Activated CD4-positive, CD25-positive, alpha-beta regulatory T cell treated with anti-CD3 and anti-CD28 coated beads, Interleukin-2, amount 50 U/mL, for 16 hours (primary cell): ENCODE data around the gene GSC.
"Not testable (repeated sequence)": the region's sequence is repeated elsewhere in the genome, so short reads cannot be mapped to it uniquely, and the experiment has no call there.

Experiments used
- DNase-seq: peaks from one replicate; pipeline ENCODE4 v3.0.0-alpha.2; 2020; ENCODE audit warnings: low read depth, low spot score

Gene GSC

DNA sequence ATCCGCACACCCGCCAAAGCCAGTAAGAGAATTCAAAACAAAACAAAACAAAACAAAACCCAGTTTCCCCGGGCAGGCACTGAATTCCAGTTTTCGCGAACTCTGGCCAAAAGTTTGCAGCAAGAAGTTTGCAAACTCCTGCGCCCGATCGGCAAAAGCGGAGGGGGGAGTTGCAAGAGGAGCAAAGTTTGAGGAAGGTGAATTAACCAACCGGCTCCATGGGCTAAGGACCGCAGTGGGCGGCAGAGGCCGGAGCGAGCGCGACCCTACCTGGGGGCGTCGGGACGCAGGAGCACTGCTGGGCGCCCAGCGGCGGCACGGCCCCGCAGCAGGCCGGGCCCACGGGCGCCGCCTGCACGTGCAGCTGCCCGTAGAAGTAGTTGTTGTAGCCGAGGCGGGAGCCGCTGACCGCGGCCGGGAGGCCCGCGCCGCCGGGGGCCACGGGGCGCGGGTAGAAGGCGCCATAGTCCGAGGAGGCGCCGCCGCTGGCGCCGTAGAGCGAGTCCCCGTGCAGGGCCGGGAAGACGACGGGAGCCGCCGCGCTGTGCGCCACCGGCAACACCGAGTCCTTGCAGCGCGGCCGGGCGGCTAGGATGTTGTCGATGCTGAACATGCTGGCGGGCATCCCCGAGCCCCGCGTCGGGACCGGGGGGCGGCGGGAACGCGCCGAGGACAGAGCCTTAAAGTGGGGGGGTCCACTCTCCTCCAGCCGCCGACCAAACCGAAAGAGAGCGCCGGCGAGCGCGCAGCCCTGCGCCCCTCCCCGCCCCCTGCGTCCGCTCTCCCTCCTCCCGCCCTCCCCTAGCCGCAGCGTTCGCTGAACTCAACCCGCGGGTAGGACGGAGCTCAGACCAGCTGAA, at the start of gene GSC:
TSS of gene GSC (minus strand) at position 723 of the 860 bp plus-strand sequence. CDS start at position 625, 98 bp downstream.
- no peak for DNase-seq

DNA sequence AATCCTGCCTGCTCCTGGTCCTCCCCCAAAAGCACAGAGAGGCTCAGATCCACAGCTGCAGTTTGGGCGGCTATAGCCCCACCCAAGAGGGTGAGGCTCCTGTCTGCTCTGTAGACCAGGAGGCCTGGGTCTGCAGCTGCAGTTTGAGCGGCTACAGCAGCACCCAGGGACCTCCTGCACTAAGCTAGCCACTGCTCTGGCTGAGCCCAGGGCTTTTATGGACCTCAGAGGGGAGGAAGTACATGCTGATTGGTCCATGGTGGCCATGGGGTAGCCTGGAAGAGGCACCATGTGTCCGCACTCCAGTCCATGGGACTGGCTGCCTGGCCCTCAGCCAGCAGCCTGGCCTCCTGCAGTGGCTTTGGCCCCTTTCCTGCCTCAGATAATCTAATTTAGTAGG, 49.6 kb upstream of the GSC start:
- DNase-seq, result no peak

DNA sequence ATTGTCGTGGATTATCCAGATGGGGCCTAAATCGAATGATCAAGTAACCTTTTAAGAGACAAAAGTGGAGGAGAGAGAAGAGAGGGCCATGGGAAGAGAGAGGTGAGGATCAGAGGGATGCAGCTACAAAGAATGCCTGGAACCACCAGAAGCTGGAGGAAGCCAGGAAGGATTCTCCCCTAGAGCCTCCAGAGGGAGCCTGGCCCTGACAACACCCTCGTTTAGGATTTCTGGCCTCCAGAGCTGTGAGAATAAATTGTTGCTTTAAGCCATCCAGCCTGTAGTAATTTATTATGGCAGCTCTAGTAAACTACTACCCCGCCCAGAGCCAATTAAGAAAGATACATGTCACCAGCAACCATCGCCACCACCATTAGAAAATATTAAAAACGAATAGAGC, 46.2 kb upstream of the GSC start:
- no peak for DNase-seq

DNA sequence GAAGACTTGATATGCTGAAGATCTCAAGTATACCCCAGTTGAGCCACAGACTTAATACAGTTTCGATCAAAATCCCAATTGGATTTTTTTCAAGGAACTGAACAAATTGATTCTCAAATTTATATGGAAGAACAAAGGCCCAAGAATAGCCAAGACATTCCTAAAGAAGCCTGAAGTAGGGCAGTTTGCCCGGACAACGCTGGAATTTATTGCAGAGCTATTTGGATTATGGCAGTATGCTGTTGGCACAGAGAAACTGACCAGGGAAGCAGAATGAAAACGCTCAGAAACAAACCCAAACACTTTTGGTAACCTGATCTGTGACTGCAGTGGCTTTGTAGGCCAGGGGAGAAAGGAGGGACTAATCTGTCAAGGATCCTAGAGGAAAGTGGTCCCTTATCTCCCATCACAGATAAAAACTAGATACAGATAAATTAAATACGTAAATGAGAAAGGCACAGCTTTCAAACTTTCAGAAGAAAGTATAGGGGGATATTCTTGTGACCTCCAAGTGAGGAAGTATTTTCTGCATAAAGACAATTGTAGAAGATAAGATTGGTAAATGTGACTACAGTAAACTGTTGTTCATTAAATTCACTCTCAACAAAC, 35.9 kb upstream of the GSC start:
- DNase-seq, result no peak

DNA sequence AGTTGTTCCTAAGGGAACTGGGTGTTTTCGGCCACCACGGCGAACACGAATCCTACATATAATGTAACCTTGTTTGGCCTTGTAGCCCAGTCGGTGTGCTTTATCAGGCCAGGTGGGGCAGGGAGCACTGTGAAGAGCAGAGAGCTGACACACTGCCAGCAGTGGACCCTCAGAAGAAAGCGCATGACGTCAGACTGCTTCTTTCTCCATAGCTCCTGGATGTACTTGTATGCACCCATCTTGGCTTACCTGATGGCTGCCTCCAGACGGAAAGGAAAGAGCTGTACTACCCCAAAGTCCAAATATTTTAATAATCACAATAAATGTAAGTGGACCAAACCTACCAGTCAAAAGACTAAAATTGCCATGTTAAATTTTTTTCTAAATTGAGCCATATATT, 31.3 kb upstream of the GSC start:
- DNase-seq, result no peak

DNA sequence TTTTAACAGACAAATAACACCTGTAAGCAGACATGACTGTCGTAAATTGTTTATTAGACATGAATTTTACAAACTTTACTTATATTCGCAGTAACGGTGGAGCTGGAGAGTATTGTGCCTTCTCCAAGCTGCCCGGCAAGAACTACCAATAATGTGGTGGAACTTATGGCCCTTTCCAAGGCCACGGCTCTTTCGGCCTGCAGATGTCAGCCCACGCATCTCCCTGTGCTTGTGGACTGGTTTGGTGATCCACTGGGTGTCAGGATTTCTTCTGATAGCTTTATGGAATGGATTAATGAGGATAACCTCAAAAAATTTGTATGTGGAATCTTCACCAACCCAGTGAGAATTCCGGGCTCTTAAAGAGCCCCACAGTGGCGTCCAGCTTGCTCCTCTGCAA, 30.9 kb upstream of the GSC start:
- not testable (repeated sequence) for DNase-seq

DNA sequence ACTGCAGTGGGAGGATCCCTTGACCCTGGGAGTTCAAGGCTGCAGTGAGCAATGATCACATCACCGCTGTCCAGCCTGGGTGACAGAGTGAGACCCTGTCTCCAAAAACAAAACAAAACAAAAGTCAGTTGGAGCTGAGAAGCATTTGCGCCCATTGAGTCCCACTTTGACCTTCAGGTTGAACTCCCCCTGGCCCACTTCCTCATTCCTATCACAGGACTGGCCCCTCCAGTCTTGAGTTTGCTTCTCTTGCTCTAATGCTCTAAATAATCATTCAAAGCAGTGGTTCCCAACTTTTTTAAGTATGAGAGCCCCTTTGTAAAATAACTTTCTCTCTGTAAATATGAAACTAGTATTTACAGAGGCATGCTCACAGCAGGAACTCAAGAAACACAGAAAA, 28.0 kb upstream of the GSC start:
- no peak for DNase-seq

DNA sequence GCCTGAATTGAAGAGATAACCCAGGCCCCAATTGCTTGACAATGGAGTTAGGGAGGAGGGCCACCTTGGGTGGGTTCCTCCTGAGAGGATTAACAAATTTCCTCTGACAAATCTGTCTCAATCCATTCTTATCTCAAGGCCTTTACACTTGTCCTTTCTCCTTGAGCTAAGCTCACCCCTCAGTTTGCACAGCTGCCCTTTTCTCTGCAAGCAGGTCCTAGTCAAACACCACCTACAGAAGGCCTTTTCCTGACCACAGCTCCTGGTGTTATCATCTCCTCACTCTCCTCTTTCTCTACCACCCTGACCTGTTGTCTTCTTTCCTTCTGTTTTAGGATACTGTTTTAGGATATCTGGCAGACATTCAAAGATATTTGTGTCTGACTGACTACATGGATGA, 26.4 kb upstream of the GSC start:
- no peak for DNase-seq

DNA sequence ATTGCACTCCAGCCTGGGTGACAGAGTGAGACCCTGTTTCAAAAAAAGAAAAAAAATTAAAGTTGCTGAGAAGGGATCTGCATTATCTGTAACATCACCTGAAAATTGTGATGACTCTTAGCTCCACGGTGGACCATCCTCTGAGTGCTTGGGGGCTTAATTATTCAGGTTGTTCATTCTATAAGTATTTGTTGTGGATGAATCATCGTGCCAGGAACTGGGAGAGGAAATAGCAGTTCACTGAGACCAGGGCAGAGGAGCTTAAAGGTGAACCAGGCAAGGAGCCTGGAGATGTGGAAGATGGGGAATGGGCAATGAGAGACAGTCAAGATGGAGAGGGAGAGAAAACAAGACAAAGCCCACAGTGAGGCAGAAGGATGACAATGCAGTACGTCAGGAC, 25.5 kb upstream of the GSC start:
- no peak for DNase-seq

DNA sequence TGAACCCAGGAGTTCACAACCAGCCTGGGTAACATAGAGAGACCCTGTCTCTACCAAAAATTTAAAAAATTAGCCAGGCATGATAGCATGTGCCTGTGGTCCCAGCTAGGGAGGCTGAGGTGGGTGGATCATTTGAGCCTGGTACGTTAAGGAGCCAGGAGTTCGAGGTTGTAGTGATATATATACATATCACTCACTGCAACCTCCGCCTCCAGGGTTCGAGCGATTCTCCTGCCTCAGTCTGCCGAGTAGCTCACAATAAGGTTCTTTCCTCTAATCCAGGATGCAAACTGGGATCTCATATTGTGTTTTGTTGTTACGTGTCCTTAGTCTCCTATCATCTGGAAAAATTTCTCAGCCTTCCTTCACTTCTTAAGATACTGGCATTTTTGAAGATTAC, 24.0 kb upstream of the GSC start:
- no peak for DNase-seq

DNA sequence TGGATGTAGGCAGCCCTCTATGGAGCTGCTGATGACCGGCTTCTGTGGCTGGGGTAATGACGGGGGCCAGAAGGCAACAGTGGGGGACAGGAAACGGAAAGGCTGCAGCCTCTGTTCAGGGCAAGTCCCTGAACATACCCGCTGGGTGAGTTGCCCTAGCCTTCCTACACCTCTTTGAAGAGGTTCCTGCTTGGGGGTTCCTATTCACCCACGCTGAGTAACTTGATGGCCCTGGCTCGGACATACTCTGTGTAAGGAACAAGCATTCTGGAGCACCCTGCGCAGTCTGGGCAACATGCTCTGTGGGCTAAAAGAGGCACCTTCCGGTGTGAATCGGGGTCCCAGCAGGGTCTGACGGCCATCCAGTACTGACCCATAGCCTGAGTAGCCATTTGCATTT, 17.7 kb upstream of the GSC start:
- DNase-seq, result no peak

DNA sequence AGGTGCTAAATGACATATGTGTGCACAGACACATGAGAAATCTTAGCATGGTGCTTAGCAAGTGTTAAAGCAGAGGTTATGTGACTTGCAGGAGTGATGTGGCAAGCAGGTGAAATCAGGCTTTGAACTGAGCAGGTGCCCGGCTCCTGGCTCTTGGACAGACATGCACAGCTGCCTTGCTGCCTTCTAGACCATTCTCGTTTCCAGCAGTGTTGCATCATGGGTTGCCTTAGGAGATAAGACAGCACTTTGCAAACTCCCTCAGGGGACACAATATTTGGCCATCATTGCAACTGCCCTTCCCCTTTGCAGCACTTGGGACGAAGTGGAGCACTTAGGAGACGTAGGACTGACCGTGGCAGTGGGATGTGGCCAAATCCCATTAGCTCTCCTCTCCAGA, 17.2 kb upstream of the GSC start:
- DNase-seq, result no peak

DNA sequence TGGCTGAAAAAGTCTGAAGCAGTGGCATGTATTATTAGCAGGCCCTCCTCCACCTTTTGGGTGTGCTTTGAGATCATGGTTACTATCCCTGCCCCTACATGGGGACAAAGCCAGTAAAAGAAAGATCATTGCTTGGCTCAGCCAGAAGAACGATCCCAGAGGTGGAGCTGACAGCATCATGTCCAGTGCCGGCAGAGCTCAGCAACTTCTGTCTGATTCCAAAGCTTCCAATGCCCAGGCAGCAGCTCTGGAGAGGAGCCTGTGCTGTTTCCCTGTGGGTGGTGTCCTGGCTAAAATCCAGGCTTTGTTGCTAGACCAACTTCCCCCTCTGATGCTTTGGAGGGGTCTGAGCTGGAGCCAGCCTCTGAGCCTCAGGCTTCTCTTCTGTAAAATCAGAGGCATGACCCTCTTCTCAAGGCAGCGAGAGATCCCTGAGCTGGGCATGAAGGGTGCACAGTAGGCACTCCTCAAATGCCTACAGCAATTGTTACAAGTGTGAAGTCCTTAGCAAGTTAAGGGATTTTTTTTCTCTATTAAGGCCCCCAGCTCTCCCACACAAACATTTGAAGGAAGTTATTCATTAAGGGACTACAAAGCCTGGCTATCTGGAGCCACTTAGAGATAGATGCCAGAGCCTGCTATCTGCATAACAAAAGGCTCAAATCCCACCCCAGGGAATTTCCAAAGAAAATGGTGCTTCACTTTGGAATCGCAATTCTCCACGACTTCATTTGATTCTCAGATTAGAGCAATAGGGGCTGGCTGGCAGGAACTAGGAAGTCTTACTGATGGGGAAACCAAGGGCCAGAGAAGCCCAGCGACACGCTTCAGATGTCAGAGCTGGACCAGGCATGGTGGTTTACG, 10.9 kb upstream of the GSC start:
- DNase-seq, result no peak

DNA sequence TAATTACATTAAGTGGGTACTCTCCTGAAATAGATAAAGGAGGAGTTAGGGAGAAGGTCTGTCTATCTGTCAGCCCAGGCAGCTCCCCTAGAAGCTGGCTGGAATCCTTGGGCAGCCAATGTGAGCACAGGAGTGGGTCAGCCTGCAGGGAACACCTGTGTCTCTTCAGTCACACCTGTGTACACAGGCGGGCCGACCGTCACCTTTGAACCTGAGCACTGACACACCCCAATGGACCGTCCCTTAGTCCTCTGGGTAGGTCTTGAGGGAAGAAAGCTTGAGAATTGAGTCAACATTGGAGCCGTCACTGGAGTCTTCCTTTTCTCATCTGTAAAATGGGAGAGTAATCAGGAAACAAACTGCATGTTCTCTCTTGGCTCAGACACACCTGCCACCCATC, 9.8 kb upstream of the GSC start:
- no peak for DNase-seq

DNA sequence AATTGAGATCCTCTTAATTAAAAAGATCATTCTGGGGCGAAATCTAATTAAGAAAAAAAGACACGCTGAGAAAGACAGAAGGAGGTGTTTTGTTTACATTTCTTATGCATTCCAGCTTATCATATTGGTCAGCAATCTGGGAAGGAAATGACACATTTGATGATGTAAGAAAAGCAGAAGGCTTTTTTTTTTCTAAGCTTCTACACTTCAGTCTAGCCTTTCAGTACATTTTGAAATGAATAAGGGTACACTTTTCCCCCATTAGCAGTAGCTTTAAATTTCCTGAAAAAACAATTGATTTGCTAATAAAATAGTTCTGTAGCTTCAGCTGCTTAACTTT, 5.9 kb upstream of the GSC start:
- DNase-seq, result no peak

DNA sequence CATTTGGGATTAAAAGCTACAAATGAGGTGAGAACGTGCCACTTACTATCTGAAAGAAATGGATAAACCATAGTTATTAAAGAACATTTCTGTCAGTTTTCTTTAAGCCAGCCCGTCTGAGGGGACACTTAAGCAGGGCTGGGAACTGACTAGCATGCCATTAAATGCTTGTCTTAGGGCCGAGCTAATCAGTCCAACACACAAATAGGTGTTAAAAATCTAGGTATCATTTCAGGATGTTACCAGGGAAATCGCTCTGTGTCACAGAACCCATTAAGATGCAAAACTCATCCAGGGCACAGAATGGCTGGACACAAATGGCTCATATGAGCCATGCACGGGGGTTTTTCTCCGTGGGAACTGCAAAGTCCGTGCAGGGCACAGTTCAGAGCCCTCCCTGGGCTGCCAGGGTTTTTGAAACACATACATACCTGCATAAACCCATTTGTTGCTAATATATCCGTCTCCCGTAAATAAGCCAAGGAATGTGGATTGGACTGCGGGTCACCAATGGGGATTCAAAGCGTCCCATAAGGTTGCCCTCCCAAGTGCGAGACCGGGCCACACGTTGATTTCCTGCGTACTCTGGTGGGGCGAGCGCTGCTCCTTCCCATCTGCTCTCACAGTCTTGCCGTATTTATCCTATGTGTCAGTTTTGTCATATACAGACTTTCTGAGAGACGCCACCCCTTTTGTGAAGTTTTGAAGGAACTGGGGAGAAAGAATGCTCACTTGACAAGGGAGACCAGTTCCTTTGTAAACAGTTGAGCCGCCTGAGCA, 5.4 kb upstream of the GSC start:
- no peak for DNase-seq

DNA sequence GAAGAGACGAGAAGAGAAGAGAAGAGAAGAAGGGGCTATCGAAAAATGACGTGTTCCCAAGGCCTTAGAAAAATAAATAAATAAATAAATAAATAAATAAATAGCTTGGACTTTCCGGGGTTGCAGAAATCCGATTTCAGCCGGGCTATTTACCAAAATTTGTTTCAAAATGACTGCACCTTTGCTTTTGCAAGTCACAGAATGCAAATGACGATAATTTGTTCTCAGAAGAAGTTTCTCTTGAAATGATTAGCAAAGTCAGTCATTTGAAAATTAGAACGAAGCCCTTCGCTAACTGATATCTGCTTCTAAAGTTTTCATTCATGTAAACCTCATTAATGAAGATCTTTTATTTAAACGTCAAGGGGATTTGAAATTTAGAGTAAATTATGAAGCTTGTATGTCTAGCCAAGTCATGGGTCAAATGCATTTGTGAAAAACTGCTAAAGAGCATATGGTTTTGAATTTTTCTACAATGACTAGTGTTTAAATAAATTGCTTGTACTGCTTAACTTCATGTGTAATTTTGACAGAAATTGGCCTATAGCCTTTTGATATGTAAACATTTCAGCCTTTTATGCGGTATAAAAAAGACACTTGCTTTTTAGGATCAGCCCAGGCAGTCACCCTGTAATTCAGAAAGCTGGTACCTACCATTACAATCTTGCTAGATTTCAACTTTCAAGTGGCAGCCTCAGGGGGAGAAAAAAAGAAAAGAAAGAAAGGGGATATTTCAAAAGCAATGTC, 4.6 kb upstream of the GSC start:
- DNase-seq, result no peak

DNA sequence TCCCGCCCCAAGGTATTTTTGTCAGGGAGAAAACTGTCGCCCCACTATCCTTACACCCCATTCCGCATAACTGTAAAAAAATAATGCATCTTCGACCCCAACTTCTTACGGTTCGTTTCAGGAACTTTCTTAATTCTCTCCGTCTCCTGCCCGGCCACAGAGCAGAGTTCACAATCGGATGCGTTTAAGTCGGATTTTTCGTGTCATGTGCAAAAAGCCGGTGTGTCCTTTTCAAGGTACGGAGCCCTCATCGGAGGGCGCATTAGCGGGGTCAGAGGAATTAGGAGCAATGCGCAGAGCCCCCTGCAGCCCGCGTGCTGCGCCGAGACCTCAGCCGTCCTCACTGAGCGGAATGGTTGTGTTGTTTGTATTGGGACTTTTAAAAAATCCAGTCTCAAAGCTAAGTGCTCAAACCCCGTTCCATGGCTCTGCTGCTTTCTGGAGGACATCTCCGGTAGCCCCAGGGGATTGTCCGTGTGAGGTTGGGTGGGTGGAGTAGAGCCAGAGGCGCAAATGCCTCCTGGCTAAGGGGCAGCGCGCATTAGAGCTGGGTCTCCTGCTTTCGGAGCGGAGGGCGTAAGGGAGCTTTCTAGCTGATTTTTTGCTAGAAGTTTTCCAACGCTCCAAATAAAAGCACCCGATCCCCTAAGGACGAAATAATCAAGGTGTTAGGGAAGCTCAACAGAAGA, 3.9 kb upstream of the GSC start:
- no peak for DNase-seq

DNA sequence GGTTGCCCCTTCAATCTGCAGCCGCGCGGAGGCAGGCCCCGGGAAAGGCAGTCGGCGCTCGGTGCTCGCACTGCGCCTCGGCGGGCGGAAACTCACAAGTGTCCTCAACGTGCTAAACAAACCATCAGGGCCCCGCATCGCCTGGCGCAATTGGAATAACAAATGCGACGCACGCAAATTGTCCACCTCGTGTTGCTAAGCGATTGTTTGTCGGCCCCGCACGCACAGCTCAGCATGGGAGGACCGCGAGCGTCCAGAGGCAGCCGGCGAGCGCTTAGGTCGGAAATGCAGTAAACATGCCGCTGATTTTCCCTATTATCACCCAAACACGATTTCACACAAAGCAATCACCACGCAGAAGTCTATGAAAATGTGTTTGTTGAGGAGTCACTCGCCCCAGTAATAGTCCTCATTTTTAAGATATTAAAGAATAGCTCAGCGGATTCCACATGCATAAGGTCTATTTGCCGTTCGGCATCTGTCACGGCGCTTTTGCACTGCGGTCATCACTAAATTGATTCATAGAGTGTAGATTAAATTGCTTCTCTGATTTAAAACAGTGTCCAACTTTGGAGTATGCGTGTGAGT, 3.2 kb upstream of the GSC start:
- DNase-seq, result no peak

DNA sequence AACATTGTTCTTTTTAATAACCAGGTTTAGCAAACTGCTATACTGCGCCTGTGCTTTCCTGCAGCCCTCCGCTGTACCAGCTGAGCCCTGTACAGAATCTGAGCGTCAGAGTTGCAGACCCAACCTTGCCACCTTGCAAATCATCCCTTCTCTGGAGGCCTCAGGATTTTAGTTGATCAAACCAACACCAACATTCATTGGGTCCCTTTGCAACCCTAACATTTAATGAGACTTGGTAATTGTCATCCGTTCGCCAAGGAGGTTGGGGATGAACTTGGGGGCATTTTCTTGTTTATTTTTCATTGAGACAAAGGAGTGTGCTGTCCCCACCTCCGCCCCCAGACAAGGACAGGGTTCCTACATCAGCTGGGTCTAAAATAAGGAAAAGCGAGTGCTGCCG, 2.6 kb upstream of the GSC start:
- no peak for DNase-seq
